GM18858 (cell line): ENCODE data around the gene MYCN.

ENCODE experiments used
- ATAC-seq: cut with Tn5 transposase; IDR thresholded peaks from one replicate; pipeline ENCODE4 v1.9.1; 2021; ENCODE audit not compliant: unreplicated experiment

Gene MYCN

DNA sequence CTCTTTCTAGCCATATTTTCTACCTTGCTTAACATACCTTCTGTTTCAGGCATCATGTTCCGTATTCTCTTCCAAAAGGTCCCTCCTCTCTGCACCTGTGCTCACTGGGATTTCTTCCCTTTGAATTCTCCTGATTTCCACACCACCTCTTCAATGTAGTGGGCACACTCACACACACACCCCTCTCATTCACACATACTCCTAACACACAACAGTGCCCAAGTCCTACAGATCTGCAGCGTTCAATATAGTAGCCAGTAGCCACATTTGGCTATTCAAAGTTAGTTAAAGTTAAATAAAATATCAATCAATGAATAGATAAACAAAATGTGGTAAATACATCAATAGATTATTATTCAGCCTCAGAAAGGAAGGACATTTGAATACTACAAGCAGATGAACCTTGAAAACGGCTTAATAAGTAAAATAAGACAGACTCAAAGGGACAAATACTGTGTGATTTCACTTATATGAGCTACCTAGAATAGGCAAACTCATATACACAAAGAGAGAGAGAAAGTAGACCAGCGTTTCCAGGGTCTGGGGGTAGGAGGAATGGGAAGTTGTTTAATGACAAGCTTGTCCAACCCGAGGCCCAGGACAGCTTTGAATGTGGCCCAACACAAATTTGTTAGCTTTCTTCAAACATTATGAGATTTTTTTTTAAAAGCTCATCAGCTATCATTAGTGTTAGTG is 34.4 kb downstream of the MYCN start:
- ATAC-seq, result no peak

DNA sequence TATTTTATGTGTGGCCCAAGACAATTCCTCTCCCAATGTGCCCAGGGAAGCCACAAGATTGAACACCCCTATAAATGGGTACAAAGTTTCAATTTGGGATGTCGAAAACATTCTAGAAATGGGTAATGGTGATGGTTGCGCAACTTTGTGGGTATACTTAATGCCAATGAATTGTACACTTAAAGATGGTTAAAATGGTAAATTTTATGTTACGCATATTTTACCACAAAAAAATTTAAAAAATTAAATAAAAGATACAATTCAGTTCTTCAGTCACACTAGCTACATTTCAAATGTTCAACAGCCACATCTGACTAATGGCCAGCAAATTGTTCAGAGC is 34.9 kb downstream of the MYCN start:
- ATAC-seq, result no peak

DNA sequence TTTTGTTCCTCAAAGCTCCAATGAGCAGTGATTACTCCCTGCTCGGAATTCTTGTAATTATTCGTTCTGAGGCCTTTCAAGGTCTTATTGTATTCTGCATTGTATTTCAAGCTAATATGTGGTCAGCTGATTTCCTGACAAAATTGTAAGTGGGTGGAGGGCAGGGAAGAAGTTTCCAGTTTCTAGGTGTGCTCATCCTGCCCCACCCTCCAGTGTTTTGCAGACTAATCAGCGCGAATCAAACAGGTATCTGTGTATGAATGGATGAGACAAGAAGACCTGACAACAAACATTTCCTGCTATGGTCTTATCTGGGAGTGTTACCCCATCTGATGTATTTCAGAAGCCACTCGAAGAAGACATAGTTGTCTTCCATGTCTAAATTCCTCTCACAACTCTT is 35.3 kb downstream of the MYCN start:
- ATAC-seq, result no peak

DNA sequence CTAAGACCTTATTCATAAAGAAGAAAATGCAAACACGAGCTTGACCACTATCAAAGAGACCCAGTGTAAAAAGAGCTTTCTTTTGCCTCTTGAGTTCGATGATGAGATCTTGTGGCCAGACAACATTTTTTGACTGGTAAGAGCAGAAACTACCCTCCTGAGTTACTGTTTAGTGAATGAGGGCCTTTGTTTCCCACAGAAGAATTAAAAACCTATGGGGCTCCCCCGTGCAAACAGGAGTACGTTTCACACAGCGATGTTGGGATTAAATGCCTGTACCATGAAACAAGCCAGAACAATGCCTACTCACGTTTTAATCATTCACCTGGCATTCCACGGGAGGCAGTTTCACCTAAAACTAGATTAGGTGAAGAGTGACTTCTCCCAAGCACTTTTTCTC is 36.0 kb downstream of the MYCN start:
- no peak for ATAC-seq

DNA sequence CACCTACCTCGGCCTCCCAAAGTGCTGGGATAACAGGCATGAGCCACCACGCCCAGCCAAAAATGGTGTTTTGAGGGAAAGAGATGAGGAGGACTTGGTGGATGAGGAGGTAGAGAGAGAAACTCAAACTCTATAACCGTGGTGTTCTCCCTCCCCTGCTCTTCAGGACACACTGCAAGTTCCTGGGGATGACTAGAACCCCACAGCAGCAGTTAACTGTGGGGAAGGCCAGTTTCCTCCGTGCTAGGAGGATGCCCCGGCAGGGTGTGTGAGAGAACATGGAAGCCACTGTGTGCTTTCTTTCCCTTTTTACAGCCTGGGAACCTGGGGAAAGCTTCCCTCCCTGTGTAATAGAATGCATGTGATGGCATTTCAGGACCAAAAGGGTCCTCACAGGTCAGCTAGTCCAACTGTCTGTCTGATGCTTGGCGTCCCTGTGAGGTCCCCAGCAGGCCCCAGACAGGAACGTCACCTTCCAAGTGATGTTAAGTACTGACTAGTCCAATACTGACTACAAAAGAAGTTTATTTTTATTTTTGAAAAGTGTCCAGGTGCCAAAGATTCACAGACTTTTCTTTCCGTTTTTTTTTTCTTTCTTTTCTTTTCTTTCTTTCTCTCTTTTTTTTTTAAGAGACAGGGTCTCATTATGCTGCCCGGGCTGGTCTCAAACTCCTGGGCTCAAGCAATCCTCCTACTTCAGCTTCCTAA is 38.9 kb downstream of the MYCN start:
- ATAC-seq, result no peak

DNA sequence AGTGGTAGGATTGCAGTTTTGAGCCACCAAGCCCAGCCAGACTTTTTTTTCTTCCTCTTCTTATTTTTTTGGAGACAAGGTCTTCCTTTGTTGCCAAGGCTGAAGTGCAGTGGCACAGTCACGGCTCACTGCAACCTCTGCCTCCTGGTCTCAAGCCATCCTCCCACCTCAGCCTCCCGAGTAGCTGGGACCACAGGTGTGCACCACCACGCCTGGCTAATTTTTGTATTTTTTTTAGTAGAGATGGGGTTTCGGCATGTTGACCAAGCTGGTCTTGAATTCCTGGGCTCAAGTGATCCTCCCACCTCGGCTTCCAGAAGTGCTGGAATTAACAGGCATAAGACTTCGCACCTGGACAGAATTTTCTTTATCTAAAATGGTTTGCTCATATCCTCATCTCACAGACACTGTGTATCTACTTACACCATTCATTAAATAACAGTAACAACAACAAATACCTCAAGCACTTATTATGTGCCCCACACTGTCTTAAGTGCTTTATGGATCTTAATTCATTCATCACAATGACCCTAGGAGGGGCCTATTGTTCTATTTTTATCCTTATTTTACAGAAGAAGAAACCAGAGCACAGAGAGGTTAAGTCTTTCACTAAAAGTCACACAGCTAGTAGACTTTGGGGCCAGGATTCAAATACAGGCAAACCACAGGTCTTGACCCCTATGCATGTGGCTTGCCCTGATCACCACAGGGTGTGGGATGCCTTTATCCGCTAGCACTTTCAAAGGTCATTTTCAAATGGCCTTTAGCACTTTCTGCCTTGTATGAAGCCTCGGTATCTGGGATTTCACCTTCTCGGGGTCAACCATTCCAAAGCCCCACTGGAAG is 39.6 kb downstream of the MYCN start:
- no peak for ATAC-seq

DNA sequence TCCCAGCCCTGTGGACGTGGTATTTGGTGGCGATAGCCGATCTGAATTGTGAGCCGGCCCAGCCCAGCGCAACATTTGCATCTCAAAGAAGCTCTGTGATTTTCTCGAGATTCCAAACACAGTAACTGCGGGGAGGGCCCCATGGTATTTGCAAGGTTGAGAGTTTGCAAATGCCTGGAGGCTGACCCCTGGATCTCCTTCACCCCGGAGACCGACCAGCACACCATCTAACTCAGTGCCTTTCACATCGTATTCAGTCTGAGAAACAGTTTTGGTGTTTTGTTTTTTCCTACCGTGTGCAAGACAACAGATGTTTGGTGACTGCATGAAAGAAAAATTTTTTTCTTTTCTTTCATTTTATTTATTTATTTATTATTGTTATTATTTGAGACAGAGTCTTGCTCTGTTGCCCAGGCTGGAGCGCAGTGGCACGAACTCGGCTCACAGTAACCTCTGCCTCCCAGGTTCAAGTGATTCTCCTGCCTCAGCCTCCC is 40.3 kb downstream of the MYCN start:
- ATAC-seq, result no peak

DNA sequence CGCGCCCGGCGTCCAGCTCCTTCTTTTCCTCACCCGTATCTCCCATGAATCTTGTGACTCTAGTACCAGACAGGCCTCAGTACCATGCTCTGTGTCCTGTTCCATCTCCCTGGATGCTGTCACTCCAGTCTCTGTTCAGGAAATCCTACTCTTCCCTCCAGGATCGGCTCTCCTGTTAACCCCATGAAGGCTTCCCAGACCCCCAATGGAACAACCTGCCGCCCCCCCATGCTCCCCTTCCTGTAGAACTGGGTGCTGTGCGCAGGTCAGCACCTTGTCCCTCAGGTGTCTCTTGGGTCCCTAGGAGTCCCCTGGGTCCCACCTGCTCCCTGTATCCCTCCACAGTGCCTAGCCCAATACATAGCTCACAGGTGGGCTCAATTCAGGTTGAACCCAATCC is 41.3 kb downstream of the MYCN start:
- no peak for ATAC-seq

DNA sequence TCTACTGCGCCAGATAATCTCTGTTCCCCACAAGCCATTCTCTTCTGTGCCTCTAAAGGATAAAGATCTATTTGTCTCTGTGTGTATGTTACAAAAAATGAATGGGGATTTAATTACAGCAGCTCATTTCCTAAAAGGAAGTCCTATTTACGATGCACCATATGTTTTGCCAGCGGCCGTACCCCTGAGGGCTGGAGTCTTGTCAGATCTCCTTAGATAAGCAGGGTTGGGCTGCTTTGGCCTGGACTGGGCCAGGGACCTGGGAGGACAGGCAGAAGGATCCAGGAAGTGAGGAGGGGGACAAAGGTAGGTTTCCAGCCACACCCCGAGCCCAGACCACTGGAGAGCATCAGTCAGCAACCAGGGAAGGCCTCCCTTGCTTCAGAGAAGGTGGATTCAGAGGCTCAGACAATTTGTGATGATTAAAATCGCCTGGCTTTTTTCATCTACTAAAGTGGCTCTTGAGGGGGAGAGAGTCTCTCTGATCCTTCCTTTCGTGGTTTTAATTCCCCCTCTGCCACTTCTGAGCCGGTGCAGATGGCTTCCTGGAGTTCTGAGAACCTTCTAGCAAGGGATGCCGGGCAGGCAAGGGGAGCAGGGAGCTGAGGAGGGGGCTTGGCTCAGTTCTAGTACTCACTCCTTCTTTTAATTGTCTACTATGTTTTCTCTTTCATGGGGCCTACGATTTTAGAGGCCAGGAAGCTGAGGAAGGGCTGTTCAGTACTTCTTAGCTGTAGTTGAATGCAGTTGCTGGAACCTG is 42.1 kb downstream of the MYCN start:
- no peak for ATAC-seq

DNA sequence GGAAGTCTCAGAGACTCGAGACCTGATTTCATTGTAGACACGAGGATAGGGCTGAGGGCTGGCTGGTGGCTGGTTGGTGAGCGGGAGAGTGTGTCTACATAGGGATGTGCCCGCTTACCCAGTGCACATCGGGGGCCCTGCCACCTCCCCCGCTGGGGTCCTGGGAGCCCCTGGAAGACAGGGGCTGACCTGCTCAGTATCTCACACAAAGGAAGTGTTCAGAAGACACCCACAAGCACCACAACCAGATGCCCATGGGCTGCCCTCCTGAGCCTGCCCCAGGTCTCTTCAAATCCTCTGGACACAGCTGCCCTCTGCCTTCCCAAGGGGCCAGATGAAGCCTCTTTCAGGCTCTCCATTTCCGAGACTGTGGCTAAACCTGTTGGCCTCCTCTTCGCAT is 43.1 kb downstream of the MYCN start:
- ATAC-seq, result no peak

DNA sequence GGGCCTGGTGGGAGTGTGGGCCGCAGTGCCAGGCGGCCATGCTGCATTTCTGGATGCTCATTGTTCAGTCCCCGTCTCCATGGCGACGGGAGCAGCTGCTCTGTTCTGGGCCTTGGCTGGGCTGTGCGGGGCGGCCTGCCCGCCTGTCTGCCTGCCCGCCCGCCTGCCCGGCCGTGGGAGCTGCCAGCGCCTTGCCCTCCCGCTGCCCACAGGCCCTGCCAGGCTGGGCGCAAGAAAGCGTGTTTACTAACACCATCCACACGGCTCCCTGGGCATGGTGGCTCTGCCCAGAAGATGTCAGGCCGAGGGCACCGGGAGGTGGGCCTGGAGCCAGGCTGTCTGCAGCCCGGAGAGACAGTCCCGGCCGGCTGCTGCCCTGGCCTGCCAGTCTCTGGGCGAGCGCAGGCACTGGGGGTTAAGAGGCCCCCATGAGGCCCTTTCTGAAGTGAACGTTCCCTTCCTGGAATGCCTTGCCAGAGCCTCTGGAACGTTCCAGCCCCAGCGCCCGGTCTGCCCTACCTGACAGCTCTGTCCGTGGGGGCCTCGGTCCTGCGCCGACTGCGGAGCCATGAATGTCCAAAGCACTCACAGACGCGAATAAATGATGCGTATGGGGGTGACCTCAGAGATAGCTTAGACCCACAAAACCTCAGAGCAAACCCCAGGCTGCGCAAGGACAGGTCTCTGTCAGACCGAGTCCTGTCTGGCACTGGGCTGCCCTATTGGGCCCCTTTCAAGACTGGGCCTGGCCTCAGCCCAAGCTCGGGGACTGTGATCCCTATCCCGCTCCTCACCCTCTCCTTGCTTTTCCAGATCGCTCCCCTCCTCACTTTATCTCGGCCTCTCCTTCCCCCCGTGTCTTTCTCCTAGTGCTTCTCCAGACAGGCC is 44.3 kb downstream of the MYCN start:
- no peak for ATAC-seq

DNA sequence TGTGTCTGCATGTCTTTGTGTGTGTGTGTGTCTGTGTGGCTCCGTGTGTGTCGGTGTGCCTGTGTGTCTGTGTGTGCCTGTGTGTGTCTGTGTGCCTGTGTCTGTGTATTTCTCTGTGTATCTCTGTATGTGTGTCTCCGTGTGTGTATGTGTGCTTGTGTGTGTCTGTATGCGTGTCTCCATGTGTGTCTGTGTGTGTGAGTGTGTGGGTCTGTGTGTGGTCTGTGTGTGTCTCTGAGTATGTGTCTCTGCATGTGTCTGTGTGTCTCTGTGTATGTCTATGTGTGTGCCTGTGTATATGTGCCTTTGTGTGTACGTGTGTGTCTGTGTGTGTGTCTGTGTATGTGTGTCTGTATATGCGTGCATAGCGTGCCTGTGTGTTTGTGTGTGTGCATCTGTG is 45.2 kb downstream of the MYCN start:
- no peak for ATAC-seq

DNA sequence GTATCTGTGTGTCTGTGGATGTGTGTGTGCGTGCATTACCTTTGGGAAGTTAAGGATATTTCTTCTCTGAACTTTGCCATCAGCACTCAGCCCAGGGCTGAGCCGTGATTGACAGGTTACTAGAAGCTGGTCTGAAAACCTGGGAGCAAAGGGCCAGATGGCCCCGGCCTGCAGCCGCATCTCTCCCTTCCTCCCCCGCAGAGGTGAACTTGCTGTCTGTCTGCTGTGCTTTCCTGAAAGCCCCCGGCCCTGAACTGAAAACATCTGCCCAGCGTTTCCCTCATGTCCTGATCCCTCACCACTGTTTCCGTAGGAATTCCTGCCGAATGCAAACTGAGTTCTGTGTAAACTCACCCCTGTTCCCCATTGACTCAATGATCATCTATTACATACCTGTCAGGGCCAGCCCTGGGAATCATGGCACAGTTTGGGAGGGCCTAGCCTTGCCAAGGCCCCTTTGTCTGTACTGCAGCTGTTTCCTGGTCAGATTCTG is 45.8 kb downstream of the MYCN start:
- no peak for ATAC-seq

DNA sequence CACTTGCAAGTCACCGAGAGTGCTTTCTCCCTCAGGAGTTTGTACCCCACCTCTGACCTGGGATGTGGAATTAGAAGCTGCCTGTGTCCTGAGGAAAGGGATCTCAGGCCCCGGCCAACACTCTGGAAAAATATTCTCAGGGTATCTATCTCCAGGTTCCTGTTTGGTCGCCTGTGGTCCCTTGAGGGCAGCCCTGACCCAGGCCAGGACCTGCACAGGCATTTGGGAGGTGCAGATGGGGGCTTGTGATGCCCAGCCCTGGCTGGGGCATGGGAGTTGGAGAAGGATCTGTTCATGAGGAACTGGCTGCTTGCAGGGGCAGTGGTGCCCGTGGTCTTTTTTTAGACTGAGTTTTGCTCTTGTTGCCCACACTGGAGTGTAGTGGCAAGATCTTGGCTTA is 46.3 kb downstream of the MYCN start:
- ATAC-seq, result no peak

DNA sequence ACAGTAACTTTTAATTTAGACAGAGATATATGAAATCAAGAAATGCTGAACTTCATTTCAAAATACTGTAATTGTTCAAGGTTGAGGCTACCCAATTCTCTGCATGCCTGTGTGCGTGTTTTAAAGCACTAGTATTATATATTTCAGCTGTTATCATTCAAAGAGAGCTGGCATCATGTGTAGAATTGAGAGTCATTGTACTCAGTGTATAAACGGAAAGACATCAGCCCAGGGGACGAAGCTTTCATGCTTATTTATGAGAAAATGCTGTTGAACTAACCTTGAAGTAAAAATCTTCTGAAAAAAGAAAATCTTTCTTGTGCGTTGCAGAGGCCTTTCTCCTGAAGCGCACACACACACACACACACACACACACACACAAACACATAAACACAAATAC is 48.4 kb downstream of the MYCN start:
- no peak for ATAC-seq

DNA sequence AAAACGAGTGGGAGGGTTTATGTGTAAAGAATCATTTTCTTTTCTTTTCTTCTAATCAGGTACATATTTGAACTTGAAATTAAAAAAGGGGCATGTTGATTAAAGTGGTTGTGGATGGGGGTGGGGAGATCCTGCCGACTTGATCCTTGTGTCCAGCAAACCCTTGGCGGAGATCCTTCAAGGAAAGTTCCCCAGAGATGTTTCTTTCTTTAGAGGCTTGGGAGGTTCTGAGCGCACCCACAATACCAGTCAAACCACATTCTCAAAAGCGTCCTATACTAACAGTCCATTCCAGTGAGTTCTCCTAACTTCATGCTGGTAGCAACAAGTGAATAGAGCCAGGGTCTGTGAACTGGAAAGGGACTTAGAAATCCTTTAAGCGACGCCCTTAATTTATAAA is 49.2 kb downstream of the MYCN start:
- ATAC-seq, result no peak

DNA sequence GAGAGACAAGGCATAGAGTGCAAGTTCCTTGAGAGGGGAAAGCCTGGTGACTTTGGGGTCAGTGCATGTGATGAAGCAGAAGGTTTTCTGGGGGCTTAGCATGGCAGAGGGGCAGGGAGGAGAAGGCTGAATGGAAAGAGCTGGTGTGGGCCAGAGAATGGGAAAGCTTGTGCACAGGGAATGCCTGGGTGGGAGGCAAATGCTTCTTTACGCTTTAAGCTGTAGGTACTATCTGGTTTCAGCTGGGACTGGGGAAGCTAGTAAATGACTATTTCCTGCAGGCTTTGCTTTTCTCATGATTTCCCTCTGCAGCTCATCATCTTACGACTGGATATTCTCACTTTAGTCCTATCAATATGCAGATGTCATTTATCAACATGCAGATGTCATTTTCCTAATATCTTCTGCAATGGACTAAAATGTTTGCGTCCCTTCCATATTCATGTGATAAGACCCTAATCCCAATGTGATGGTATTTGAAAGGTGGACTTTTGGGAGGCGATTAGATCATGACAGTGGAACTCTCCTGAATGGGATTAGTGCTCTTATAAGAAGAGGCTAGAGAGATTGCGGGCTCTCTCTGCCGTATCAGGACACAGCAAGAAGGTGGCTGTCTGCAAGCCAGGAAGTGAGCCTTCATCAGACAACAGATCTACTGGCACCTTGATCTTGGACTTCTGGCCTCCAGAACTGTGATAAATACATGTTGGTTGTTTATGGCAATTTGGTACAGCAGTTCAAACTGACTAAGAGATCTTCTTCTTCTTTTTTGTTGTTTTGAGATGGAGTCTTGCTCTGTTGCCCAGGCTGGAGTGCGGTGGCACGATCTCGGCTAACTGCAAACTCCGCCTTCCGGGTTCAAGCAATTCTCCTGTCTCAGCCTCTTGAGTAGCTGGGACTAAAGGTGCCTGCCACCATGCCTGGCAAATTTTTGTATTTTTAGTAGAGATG is 50.1 kb downstream of the MYCN start:
- no peak for ATAC-seq

DNA sequence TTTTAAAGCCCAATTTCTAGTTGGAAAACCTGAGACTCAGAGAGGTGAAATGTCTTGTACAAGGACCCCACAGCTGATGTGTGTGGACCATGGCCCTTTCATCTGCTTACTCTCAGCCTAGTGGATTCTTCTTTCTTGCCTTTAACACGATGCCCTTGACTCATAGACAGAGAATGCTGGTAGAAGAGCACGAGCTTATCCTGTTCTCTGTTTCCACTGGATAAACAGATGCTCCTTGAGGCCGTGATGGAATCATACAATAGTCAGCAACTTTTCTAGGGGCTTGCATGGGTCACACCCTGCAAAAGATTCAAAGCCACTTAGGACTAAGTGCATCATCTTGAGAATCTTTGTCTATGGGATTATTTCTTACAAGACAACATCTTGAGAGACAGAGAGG is 50.9 kb downstream of the MYCN start:
- no peak for ATAC-seq
